GM12872 (cell line): Measurements from ENCODE around the gene COL23A1.

Experiments used
- CTCF ChIP-seq: IDR thresholded peaks from 3 replicates; pipeline ENCODE4 v1.5.1; 2011; ENCODE audit warnings: low read depth, mild to moderate bottlenecking, low read length, moderate library complexity; ENCODE audit not compliant: insufficient read depth

Gene COL23A1

GRCh38 chr5:178206166-178207101, 383.8 kb downstream of the COL23A1 start:
- no peak for TF ChIP-seq CTCF

GRCh38 chr5:178205749-178206047, 384.5 kb downstream of the COL23A1 start:
- TF ChIP-seq CTCF, result no peak

- no peak for TF ChIP-seq CTCF
These were observed 385.1 kb downstream of the COL23A1 start for GRCh38 chr5:178204935-178205748.

GRCh38 chr5:178204182-178204934, 385.8 kb downstream of the COL23A1 start, which contains the start of gene HNRNPAB:
TSS of gene HNRNPAB (plus strand) at chr5:178204533. CDS start at chr5:178204838, 305 bp downstream.
- TF ChIP-seq CTCF, result no peak

GRCh38 chr5:178203670-178204181, 386.5 kb downstream of the COL23A1 start:
- no peak for TF ChIP-seq CTCF

- TF ChIP-seq CTCF, result no peak
These were observed 387.7 kb downstream of the COL23A1 start for GRCh38 chr5:178202541-178202940.

- TF ChIP-seq CTCF, result no peak
These were observed 388.3 kb downstream of the COL23A1 start for GRCh38 chr5:178201927-178202235.
